ENCODE measurements around the gene ALDH1A1.

Gene ALDH1A1

DNA sequence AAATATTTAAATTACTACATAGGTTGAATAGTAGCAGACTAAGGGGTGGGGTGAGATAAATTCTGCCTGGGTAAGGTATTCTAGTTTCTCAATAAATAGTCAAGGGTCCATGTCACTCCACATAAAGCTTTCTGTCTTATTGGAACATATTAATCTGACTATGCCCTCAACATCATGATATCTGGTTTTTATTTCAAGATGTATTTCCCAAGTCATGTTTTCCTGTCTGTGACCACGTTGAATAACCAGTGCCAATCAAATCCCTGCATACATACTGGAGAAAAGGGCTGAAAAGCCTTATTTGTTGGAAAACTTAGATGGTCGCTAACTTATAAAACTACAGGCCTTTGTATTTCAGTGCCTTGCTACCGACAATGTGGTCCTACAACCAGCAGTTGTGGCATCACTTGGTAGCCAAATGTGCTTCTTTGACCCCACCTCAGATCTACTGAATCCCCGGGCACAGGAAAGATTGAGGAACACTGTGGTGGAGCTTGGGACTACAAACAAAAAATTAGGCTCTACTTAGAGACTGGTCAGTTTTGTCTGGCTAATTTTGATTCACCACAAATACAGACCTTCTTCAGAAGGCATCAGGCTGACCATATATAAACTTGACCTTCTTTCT lies 39.4 kb downstream of the ALDH1A1 start:
- Histone ChIP-seq H3K9me3 (ENCODE audit: low read depth, low read length) (no peaks in the 10 kb centered on the region), H3K36me3 (ENCODE audit: insufficient read depth, low read length) (no peaks in the 10 kb centered on the region), H3K27ac (no peak overlapping the region), H3K9ac (ENCODE audit: insufficient read length) (no peak overlapping the region), H3K4me3 (no peak overlapping the region)
- no peak for DNase-seq (ENCODE audit: low read depth, low spot score)
- no peak for TF ChIP-seq EZH2 (IDR thresholded peaks at IDR 0.05)

DNA sequence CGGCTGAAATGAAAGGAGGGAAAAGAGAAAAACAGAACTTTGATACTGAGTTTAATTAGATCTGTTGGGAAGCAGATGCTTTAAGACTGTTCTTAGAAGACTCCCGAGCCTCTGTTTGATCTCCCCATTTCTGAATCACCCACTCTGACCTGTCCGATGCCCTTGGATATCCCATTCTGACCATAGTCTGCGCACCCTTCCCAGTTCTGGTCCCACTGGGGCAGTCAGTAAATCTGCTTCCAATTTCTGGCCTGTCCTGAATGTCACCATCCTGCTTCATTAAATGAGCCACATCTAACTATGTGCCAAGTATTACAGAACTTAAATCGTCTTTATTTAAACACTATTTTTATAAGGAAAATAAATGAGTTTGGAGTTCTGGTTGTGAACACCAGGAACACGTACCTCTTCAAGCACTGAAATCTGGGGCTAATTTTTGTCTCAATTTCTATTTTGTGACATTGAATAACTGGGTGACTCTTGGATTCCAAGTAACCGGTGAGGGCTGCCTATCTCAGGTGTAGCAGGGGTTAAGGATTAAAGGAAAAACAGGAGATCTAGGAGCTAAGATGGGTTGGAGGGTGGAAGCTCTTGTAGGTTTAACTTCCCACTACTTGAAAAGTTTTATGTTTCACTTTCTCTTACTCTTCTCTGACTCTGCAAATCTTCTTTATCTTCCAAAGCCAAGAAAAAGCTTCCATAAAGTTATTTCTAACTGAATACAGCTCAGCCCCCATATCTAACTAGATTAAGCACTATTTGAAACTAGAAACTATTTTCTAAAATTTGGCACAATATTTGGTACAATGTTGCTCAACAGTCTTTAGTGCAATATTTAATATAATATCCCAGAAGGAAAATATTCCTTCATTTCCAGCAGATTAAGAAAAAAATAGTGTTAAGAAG lies 40.1 kb downstream of the ALDH1A1 start:
- Histone ChIP-seq H3K27ac (no peak overlapping the region), H3K9ac (ENCODE audit: insufficient read length) (no peak overlapping the region), H3K4me3 (no peak overlapping the region), H3K9me3 (ENCODE audit: low read depth, low read length) (no peaks in the 10 kb centered on the region), H3K36me3 (ENCODE audit: insufficient read depth, low read length) (no peaks in the 10 kb centered on the region)
- TF ChIP-seq POLR2AphosphoS5 (IDR thresholded peaks at IDR 0.05; ENCODE audit: borderline replicate concordance, low read depth, low read length) (no peak), FOXP2 (optimal IDR thresholded peaks at IDR 0.05; ENCODE audit: control extremely low read depth, extremely low read length, insufficient read depth) (no peak), EZH2 (IDR thresholded peaks at IDR 0.05) (no peak)
- DNase-seq (ENCODE audit: low read depth, low spot score) = no peak

DNA sequence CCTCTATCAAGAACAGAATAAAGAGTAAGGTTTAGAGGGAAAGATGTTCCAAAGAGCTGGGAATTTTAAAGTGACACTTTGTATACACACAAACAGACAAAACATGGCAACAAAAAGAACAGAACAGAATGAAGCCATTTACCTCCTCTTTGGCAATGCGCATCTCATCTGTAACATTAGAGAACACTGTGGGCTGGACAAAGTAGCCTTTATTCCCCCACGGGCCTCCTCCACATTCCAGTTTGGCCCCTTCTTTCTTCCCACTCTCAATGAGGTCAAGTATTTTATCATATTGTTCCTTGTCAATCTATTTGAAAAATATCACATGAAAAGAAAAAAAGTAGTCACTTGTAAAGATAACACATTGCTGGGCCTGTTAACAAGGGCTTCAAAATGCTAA lies 41.0 kb downstream of the ALDH1A1 start:
- H3K4me3 ChIP-seq = no peak overlapping the region
- no peaks in the 10 kb centered on the region for H3K36me3 ChIP-seq (ENCODE audit: insufficient read depth, low read length)
- no peak overlapping the region for H3K9ac ChIP-seq (ENCODE audit: insufficient read length)
- no peak for TF ChIP-seq FOXP2 (optimal IDR thresholded peaks at IDR 0.05; ENCODE audit: control extremely low read depth, extremely low read length, insufficient read depth)
- no peak for TF ChIP-seq POLR2AphosphoS5 (IDR thresholded peaks at IDR 0.05; ENCODE audit: borderline replicate concordance, low read depth, low read length)
- TF ChIP-seq EZH2 (IDR thresholded peaks at IDR 0.05) = no peak
- no peaks in the 10 kb centered on the region for H3K9me3 ChIP-seq (ENCODE audit: low read depth, low read length)
- H3K27ac ChIP-seq = no peak overlapping the region
- DNase-seq (ENCODE audit: low read depth, low spot score) = no peak

DNA sequence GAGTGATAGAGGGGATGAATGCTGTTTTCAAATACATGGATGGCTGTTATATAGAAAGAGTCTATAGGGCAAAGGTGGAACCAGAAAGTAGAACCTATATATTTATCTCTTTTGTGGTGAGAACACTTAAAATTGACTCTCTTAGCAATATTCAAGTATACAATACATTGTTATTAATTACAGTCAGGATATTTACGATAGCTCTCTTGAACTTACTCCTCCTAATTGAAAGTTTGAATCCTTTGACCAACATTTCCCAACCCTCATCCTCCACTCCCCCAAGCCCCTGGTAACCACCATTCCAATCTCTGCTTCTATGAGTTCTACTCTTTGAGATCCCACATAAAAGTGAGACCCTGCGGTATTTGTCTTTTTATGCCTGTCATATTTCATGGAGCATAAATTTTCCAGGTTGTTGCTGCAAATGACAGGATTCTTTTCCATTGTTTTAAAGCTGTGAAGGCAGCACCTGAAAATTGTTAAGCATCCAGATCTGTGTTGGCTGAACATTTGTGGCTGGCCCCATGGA lies 41.5 kb downstream of the ALDH1A1 start:
- Histone ChIP-seq H3K27ac (no peak overlapping the region), H3K9me3 (ENCODE audit: low read depth, low read length) (no peaks in the 10 kb centered on the region), H3K4me3 (no peak overlapping the region), H3K36me3 (ENCODE audit: insufficient read depth, low read length) (no peaks in the 10 kb centered on the region), H3K9ac (ENCODE audit: insufficient read length) (no peak overlapping the region)
- DNase-seq (ENCODE audit: low read depth, low spot score) = no peak
- TF ChIP-seq FOXP2 (optimal IDR thresholded peaks at IDR 0.05; ENCODE audit: control extremely low read depth, extremely low read length, insufficient read depth) (no peak), POLR2AphosphoS5 (IDR thresholded peaks at IDR 0.05; ENCODE audit: borderline replicate concordance, low read depth, low read length) (no peak), EZH2 (IDR thresholded peaks at IDR 0.05) (no peak)

DNA sequence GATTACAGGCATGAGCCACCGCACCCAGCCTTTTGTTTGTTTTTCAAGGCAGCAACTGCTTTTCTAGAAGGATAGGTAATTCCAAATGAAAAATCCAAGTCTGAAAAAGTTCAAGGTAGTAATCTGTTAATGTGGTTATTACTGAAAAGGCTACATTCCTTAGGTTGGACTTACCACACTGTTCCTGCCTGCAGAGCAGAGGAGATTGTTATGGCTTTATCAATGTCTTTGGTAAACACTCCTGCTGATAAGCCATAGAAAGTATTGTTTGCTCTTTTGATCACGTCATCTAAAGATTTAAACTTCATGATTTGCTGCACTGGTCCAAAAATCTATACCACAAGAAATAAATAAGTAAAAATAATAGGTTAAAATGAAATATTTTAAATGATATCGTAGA lies 43.4 kb downstream of the ALDH1A1 start:
- Histone ChIP-seq H3K9me3 (ENCODE audit: low read depth, low read length) (no peaks in the 10 kb centered on the region), H3K27ac (no peak overlapping the region), H3K36me3 (ENCODE audit: insufficient read depth, low read length) (no peaks in the 10 kb centered on the region), H3K9ac (ENCODE audit: insufficient read length) (no peak overlapping the region), H3K4me3 (no peak overlapping the region)
- TF ChIP-seq EZH2 (IDR thresholded peaks at IDR 0.05) = no peak
- TF ChIP-seq FOXP2 (optimal IDR thresholded peaks at IDR 0.05; ENCODE audit: control extremely low read depth, extremely low read length, insufficient read depth) = no peak
- TF ChIP-seq POLR2AphosphoS5 (IDR thresholded peaks at IDR 0.05; ENCODE audit: borderline replicate concordance, low read depth, low read length) = no peak
- DNase-seq (ENCODE audit: low read depth, low spot score) = no peak

DNA sequence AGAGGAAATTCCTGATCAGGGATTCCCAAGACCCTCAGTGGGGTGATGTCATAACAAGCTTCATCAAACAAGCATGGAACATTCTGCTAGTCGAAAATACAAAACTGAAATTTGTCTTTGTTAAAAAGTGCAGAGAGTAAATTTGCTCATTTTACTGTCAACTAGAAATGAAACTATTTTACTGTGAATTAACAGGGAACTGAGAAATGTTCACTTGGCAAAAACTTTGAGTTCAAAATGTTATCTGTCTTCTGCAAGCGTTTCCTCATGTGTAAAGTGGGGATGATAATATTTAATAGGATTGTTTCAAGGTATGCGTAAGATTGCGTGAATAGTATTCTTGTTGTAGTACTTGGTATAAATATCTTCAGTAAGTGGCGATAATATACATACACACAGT lies 45.4 kb downstream of the ALDH1A1 start:
- no peaks in the 10 kb centered on the region for H3K36me3 ChIP-seq (ENCODE audit: insufficient read depth, low read length)
- H3K9ac ChIP-seq (ENCODE audit: insufficient read length) = no peak overlapping the region
- H3K4me3 ChIP-seq = no peak overlapping the region
- no peaks in the 10 kb centered on the region for H3K9me3 ChIP-seq (ENCODE audit: low read depth, low read length)
- TF ChIP-seq EZH2 (IDR thresholded peaks at IDR 0.05) (no peak), POLR2AphosphoS5 (IDR thresholded peaks at IDR 0.05; ENCODE audit: borderline replicate concordance, low read depth, low read length) (no peak), FOXP2 (optimal IDR thresholded peaks at IDR 0.05; ENCODE audit: control extremely low read depth, extremely low read length, insufficient read depth) (no peak)
- no peak overlapping the region for H3K27ac ChIP-seq
- DNase-seq (ENCODE audit: low read depth, low spot score) = no peak

DNA sequence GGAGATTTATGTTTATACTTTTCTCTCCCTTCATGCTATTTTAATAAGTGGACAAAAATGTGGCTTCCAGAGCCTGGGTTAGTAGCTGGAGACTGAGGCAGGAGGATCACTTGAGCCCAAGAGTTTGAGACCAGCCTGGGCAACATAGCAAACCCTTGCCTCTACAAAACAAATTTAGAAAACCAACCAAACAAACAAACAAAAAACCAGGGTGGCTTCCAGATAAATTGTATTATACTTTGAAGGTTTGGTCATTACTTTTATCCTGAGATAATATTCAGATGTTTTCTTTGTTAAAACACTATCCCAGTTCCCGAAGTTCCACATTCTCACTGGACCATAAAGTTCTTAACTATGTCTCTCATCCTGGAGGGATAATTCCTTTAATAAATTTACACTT lies 46.0 kb downstream of the ALDH1A1 start:
- TF ChIP-seq EZH2 (IDR thresholded peaks at IDR 0.05) (no peak), FOXP2 (optimal IDR thresholded peaks at IDR 0.05; ENCODE audit: control extremely low read depth, extremely low read length, insufficient read depth) (no peak)
- no peak for DNase-seq (ENCODE audit: low read depth, low spot score)
- no peaks in the 10 kb centered on the region for H3K36me3 ChIP-seq (ENCODE audit: insufficient read depth, low read length)
- H3K4me3 ChIP-seq = no peak overlapping the region
- no peak overlapping the region for H3K9ac ChIP-seq (ENCODE audit: insufficient read length)
- H3K27ac ChIP-seq = no peak overlapping the region
- no peaks in the 10 kb centered on the region for H3K9me3 ChIP-seq (ENCODE audit: low read depth, low read length)

DNA sequence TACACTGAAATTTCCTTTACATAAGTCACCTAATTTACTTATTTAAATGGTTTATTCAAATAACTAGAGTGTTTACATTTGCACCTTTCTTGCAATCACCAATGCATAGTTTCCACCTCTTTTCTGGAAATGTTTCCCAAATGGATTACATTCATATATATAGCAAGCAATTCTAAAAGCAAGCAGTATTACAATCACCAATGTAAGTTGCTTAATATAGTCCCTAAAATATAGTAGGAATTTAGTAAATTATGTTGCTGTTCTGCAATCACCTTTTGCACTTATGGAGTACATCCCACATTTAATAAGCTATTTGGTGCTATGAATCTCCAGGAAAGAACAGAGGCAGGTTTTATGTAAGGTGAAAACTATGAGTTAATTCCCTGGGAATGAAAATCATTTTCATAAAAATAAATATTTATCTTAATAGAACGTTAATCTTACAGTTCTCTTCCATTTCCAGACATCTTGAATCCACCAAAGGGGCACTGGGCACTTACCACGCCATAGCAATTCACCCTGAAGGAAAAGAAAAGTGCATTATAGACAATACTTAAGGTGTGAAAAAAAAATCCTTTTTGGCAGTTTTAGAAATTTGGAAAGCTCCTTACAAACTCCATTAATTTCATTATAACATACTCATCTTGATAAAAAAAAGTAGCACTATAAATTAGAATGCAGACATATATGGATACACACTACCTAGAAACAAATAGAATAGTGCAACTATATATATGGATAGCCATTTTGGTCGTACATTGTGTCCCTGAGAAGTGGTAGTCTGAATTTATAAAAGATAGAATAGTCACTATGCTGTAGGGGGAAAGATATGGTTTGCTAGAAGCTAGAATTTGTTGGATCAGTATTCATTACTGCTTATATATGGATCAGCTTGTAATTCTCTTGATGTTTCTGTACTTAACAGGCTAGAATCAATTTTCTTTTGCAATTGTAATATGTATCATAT lies 47.1 kb downstream of the ALDH1A1 start:
- no peak overlapping the region for H3K4me3 ChIP-seq
- no peak overlapping the region for H3K27ac ChIP-seq
- TF ChIP-seq FOXP2 (optimal IDR thresholded peaks at IDR 0.05; ENCODE audit: control extremely low read depth, extremely low read length, insufficient read depth) (no peak), POLR2AphosphoS5 (IDR thresholded peaks at IDR 0.05; ENCODE audit: borderline replicate concordance, low read depth, low read length) (no peak), EZH2 (IDR thresholded peaks at IDR 0.05) (no peak)
- no peaks in the 10 kb centered on the region for H3K36me3 ChIP-seq (ENCODE audit: insufficient read depth, low read length)
- no peaks in the 10 kb centered on the region for H3K9me3 ChIP-seq (ENCODE audit: low read depth, low read length)
- no peak overlapping the region for H3K9ac ChIP-seq (ENCODE audit: insufficient read length)
- DNase-seq (ENCODE audit: low read depth, low spot score) = no peak

Measured in SK-N-MC (cell line).